Measurements from ENCODE around the gene UPK3BL1.
"Not testable (repeated sequence)": the region's sequence is repeated elsewhere in the genome, so short reads cannot be mapped to it uniquely, and the experiment has no call there.

DNA sequence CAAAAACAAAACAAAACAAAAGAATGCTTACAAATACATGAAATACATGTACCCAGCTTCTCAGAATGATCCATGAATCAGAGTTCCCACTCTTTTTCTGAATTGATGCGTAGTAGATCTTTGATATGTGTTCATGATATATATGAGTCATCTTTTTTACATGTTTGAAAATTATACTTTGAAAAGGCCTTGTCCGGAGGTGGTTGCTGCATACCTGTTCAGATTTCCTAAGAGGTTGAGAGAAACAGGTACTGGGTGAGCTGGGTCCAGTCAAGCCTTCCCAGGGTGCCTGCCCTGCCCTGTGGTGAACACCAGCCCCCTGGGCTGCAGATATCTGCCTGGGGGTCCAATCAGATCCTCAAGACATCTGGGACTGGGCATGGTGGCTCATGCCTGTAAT is 33.0 kb upstream of the UPK3BL1 start:
- not testable (repeated sequence) for TF ChIP-seq CTCF (IDR thresholded peaks at IDR 0.05; ENCODE audit: low read length); EZH2 (optimal IDR thresholded peaks at IDR 0.05; ENCODE audit: low read depth, low read length)
